GM18505 (cell line): ENCODE measurements around the gene MAST4.

Source experiments
- ATAC-seq: cut with Tn5 transposase; IDR thresholded peaks from one replicate; pipeline ENCODE4 v1.9.1; 2021; ENCODE audit not compliant: unreplicated experiment
- POLR2A ChIP-seq: IDR thresholded peaks from 4 replicates; pipeline ENCODE4 v1.6.1; 2011; ENCODE audit warnings: borderline replicate concordance; ENCODE audit not compliant: insufficient read depth, insufficient read length; ENCODE audit errors: extremely low read depth

MAST4 gene

DNA sequence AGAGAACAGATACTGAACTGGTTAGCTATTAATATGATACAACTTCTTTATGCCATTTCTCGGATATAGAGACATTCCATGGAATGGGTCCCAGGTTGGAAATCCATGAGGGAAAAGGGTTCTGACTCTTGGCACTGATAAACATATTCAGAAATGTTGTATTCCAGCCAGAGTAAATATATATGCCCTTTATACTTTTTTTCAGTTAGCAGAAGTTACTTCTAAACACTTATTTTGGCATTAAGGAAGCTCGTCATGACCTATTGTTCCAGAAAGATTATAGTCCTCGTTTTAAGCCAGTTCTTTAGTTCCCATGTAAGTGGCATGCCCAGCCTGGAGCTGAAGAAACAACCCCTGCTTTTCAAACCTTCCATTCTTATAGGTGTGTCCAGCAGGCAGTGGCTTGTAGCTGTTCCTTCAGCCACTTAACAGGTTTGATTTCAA lies 418.8 kb downstream of the MAST4 start:
- no peak for ATAC-seq
- no peak for TF ChIP-seq POLR2A

DNA sequence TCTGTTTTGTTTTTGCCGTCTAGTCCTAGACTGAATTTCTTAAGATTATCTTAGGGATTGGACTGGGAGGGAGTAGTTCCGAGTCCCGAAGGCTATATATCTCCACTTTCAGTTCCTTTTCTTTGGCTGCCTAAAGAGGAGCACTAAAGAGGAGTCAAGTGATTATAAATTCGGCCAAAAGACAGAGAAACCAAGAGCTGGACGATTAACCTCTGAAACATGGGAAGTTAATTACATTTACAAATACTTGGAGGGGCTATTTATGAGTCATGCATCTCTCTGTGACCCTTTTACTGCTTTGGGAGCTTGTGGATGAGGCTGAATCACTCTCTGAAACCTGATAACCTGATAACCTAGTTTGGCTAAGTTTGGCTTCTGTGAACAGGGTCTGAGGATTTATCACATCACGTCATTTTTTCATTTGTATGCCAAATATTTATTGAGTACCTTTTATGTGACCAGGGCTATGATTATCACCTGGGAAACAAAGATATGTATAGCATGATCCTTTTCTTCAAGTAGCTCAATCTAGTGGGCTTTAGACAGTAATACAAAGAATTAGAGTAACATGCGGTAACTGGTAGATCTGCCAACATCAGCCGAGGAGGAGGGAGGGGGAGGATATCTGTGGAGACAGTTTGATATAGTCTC lies 419.5 kb downstream of the MAST4 start:
- TF ChIP-seq POLR2A = no peak
- ATAC-seq = no peak

DNA sequence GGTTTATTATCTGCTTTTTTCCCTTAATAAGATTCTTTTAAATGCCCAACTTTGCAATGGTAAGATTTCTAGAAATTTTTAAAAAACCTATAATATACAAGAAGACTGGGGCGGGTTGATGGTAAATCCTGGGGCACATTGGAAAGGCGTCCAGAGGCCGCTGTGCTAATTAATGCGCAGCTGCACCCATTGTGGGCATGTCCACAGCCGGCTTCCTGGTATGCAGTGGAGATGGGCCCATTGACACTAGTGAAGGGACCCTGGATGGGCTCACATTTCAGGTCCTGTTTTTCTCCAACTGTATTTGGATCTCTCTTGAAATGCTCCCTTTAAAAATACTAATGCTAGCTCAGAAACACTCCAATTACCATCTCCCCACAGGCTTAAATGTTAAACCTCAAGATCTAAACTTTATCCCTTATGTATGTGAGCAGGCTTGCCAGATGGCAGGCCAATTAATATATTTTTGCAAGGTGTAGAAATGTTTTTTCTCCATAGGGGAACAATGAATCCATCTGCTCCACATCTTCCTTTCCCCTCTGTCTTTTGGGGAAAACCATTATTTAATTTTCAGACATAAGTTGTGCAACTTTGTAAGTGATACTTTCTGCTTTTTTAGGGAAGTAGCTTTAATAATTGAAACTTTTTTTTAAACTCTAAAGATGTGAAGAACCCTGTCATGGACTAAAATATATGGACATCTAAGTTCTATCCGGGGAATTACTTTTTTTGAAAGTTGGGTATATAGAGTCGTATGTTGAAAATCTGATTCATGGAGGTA lies 423.1 kb downstream of the MAST4 start:
- no peak for ATAC-seq
- no peak for TF ChIP-seq POLR2A

DNA sequence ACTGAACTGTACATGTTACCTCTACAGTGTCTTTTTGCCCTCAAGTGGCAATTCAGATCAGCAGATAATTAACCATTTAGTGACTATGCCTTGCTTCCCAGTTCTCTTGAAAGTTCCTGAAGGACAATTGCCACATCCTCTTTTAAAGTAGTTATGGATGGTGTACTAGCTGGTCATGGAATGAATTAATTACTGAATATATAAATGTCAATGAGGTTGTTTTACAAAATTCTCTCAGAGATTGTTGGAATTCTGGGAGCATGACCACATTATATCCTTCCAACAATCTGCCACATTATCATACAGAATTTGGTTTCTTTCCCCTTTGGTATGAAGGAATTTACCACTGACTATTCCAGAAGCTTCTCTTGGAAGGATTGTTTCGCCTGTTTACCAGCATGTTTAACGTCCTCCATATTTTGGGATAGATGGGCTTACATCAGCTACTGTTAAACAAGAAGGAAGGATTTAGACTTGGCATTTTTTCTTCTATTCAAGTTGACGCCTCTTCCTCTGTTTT lies 424.0 kb downstream of the MAST4 start:
- ATAC-seq = no peak

DNA sequence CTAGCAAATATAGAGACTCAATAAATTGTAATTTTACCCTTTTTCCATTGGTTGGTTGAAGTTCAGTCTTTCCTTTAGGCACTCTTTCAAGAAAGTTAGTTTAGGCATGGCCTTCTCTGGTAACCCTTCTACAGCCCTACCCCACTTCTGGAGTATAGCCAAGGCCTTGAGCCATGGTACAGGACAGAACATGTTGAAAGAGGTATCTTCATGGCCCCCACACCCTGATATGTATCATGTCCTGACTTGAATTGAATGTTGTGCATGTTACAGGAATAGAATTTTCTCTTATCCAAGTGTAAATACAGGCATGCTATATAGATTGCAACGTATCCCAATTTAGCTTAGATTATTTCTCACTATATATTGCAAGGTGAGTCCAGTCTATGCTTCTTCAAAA lies 424.8 kb downstream of the MAST4 start:
- ATAC-seq = no peak
- no peak for TF ChIP-seq POLR2A

More for the DNA sequence above, 424.0 kb downstream of the MAST4 start:
- no peak for TF ChIP-seq POLR2A

DNA sequence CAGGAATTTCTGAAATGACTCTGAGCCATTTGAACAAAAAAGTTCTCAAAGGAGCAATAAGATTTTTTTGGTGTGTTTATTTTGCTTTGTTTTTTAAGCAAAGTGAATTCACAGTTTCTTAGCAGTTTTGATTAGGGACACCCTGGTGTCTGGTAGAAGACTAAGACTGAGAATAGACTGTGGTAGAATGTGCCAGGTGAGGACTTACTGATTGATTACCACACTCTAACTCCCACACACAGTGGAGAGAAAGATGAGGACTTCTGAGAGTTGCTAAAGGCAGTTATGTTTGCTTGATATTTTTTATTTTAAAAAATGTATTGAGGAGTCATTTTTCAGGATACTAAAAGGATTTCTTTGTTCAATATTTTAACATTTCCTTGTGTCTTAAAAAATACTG lies 425.3 kb downstream of the MAST4 start:
- TF ChIP-seq POLR2A = no peak
- no peak for ATAC-seq

DNA sequence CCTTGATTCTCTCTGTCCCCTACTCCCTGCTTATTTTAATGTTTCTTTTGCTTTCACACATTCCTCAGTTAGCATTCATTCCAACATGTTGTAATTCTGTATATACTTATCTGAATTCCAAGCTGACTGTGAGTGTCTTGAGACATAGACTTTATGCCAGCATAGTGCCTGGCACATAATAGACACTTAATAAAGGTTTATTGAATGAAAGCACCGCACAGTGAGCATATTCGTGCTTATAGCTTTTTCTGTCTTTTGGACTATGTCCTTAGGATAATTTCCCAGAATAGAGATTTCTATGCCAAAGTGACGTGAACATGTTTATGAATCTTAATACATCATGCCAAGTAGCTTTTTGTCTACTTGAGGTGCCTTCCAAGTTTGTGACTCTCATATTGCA lies 425.8 kb downstream of the MAST4 start:
- ATAC-seq = no peak

DNA sequence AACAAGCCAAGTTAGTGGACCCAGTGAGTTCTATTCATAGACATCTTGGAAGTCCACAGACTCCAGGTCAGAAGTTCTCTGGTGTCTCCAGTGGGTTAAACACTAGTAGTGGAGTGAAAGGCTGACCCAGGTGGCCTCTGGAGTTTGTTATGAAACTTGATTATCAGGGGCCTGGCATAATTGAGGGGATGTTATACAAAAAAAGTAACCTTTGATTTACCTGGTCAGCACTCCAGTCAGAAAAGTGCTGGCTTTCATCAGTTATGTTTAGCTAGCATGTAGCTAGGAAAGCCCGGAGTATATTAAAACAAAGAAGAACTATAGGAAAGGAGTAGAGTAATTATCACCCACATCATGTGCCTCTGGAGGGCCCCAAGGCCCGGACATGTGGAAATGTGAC lies 429.3 kb downstream of the MAST4 start:
- TF ChIP-seq POLR2A = no peak
- ATAC-seq = no peak

More for the DNA sequence above, 425.8 kb downstream of the MAST4 start:
- no peak for TF ChIP-seq POLR2A

DNA sequence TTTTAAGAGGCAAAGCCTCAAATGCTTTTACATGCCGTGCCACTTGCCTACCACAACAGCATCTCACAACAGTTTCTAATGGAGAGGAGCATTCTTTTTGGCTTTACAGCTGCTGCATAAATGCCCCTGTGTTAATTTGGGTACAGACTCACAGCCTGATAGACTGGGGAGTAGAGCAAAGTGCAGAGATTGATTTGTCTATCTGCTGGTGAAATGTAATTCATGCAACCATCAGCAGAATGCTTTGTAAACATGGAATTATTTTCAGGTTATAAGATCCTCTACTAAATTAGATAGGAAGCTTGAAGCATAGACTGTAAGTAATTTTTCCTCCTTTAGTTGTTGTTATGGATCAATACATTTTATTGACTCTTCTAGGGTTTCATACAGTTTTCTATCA lies 430.1 kb downstream of the MAST4 start:
- no peak for ATAC-seq
- TF ChIP-seq POLR2A = no peak

DNA sequence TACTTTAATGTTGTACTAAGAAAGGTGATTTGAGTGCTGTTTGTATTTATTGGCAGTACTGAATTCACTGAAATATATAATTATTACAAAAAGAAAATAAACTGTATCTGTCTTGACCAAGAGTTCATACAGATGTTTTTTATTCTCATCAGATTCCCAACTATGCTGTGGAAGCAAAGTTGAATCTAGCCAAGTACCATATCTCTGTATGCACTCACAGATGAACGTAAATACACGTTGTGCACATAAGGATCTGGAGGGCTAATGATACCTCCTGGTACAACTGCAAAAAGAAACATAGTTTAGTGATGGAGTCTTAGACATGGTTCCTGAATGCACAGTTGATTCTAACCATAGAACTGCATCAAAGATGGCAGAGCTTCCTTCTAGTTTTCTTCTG lies 431.0 kb downstream of the MAST4 start:
- ATAC-seq = no peak
- no peak for TF ChIP-seq POLR2A

DNA sequence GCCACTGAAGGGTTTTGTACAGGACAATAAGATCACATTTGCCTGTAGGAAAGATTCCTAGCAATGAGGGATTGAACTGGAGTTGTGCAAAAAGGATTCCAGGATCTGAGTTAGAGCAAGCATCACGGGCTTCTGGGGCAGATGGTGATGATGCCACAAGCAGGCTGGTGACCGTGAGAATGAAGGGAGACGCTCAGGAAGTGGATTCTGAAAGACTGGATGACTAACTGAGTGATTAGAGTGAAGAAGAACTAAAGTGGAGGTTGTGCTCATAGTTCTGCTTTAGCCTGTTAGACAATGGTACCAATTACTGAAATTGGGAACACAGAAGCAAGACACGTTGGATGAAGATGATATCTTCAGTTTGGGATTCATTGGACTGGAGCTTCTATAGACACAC lies 432.2 kb downstream of the MAST4 start:
- ATAC-seq = no peak
- TF ChIP-seq POLR2A = no peak

DNA sequence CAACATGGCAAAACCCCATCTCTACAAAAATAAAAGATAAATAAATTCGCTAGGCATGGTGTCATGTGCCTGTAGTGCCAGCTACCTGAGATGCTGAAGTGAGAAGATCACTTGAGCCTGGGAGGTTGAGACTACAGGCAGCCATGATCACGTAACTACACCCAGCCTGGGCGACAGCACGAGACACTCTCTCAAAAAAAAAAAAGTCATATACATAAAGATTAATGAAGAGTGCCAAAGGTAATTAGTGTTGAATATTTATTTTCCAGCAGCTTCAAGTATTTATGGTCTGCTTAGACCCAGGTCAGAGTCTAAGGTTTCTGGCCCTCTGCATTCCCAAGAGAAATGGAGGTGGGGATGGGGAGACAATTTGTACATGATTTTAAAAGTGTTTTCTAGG lies 432.7 kb downstream of the MAST4 start:
- no peak for ATAC-seq
- no peak for TF ChIP-seq POLR2A

DNA sequence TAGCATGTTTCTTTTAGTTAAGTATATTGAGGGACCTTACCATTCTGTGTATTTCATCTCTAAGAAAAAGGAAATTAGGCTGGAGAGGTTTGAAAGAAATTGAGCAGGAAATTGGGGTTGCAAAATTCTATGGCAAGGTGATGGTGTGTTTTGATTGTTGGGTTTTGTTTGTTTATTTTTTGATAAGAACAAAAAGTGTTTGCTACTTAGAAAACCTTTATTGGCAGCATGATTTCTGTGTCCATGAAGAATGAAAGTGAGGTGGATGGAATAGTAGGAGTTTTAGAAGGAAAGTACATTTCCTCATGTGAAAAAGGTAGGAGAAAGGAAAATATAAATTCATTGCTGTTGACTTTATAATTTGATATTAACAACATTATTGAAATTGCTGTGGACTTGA lies 433.3 kb downstream of the MAST4 start:
- no peak for ATAC-seq
- TF ChIP-seq POLR2A = no peak
